ENCODE data around the gene KIFC3.
"Not testable (repeated sequence)": the region's sequence is repeated elsewhere in the genome, so short reads cannot be mapped to it uniquely, and the experiment has no call there.

Gene KIFC3

DNA sequence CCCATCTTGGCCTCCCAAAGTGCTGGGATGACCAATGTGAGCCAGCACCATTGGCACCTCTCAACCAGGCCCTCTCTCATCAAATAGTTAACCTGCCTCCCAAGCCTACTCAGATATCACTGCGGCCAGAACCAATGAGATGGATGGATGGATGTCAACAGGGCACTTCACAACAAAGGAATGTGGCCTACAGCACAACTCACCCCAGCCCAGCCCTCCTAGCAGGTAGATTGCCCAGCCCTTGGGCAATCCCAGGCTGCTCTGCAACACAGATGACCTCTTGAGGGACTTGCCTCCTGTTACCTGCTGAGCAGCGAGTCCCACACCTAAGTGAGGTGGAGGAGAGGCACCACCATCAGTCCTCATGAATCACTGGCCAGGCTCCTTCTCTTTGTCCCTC lies 22.6 kb upstream of the KIFC3 start:
- DNase-seq: no peak
- ATAC-seq: no peak

DNA sequence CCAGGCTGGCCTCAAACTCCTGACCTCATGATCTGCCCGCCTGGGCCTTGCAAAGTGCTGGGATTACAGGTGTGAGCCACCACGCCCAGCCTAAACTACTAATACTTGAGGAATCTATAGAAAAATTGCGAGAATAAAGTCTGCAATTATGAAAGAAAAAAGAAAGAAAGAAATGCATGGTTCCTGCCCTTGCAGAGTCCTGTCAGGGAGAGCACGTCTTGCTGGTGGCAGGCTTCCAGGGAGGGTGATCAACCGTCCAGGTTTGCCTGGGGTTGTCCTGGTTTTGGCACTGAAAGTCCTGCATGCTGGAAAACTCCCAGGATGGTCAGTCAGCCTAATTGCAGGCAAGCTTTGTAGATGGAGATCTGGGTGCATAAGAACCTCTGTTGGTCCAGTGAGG lies 21.5 kb upstream of the KIFC3 start:
- no peak for ATAC-seq

DNA sequence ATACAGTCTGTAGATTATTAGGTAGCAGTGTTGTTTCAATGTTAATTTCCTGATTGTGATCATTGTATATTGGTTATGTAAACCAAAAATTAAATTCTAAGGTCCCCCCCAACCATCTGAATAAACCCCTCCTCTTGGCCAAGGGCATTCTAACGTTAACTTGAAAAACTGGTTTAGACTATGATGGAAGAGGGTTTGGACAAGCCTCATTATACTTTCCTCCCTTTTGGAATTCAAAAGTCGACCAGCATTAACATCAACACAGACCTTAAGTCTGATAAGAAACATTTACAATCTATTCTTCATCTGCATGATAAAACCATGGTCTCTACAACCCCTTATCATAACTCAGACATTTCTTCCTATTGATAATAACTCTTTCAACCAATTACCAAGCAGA lies 20.6 kb upstream of the KIFC3 start:
- DNase-seq: no peak
- no peak for ATAC-seq

More for the DNA sequence above, 21.5 kb upstream of the KIFC3 start:
- no peak for DNase-seq

DNA sequence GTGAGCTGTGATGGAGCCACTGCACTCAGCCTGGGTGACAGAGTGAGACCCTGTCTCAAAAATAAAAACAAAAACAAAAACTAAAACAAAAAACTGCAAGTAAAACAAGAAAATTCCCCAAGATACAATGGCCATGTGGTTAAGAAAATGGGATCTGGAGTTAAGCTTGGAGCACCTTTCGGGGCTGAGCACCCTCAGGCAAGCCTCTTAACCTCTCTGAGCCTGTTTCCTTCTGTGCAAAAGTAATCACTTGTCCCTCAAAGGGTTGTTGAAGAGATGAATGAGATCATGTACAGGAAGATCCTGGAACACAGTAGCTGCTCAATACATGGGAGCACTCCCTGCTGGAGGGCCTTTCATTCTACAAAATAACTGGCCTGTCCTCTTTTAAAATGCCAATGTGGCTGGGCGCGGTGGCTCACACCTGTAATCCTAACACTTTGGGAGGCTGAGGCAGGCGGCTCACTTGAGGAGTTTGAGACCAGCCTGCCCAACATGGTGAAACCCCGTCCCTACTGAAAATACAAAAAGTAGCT lies 19.8 kb upstream of the KIFC3 start:
- no peak for DNase-seq
- no peak for ATAC-seq

DNA sequence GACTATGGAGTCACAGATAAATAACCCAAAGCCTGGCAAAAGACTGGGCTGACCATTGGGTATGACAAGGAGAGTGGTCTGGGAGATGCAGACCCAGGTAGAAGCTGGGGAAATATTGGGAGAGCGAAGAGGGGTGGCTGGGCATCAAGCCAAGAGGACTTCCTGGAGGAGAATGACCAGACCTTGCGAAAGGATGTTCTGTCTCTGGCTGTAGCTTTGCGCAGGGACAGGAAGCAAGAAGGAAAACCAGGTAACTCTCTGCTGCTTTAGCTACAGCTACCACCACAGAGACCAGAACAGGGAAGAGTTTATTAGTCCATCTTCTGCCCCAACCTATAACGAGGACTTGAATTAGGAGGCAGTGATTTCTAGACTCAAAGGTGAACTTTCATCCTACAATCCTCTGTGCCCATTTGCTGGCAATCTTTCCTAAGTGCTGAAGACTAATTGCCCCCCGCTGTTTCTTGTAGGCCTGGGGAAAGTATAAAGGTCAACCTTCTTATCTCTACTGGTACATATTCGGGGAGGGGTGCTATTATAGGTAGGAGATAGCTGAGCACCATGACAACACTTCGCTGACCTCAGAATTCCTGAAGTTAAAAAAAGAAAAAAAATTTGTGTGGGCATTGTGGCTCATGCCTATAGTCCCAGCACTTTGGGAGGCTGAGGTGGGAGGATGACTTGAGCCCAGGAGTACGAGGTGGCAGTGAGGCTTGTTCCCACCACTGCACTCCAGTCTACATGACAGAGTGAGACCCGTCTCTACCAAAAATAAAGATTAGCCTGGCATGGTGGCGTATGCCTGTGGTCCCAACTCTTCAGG lies 19.1 kb upstream of the KIFC3 start:
- ATAC-seq (no peak), DNase-seq (no peak)

DNA sequence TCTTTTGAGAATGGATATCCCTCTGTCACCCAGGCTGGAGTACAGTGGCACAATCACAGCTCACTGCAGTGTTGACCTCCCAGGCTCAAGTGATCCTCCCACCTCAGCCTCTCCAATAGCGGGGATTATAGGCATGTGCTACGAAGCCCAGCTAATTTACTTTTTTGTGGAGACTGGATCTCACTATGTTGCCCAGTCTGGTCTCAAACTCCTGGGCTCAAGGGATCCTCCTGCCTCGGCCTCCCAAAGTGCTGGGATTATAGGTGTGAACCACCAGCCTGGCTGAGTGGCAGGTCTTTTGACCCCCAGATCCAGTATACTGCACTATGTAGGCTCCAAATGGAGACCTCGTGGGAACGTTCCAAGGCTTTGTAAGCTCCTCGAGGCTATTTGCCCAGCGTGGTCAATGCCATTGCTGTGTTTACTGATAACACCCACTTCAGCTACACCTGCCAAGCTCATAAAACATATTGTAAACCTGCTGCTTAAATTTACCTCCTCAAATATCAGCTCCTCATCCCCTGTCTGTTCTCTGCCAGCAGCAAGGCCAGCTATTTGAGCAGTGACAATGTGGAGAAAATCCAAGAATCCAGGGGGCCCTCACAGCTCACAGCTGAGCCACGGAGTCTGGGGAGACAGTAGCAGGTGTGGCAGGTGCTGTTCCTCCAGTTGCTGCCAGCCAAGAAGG lies 16.2 kb upstream of the KIFC3 start:
- ATAC-seq (no peak), DNase-seq (no peak)

DNA sequence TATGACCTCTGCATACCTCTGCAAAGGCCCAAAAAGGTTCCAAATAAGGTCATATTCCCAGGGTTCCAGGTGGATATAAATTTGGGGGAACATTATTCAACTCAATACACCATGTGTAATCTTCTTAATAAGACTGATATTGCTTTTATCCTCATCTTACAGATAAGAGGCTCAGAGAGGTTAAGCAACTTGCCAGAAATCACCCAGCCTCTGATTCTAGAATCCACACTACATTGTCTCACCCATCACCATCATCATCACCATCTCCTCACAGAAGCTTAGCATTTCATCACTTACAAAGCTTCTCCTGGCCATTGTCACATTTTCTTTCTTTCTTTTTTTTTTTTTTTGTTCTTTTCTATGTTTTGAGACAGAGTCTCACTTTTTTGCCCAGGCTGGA lies 15.4 kb upstream of the KIFC3 start:
- ATAC-seq (no peak), DNase-seq (no peak)

DNA sequence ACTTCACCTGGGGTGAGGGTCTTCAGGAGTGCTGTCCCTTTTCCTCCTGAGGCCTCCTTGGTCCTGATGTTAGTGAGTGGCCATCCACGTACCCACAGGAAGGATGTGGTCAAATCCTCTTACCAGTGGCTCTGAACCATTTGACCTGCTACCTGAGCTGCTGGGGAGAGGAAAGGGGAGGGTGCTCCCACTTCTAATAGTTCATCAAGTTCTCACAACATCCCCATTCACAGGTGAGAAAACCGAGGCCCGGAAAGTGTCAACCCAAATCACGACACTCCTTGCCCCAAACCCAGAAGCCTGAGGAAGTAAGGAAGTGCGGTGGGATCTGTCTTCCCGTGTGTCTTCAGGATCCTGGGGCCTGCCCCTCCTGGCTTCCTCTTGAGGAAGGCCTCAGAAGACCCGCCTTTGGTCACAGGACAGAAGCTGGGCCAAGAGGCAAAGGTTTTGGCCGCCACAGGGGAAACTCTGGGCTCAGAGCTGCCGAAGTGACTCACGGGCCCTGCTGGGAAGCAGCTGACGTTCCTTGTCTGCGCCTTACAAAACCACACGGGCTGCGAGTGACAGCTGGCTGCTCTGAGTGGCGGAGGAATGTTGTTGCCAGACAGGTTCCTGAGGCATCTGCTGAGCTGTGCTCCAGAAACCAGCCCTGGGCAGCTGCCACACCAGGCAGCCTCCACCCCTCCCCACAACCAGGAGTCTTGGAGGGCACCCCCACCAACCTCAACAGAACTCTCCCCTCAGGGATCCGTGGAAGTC lies 13.9 kb upstream of the KIFC3 start:
- DNase-seq (peak; percentile 51), ATAC-seq (peak; percentile 85)

DNA sequence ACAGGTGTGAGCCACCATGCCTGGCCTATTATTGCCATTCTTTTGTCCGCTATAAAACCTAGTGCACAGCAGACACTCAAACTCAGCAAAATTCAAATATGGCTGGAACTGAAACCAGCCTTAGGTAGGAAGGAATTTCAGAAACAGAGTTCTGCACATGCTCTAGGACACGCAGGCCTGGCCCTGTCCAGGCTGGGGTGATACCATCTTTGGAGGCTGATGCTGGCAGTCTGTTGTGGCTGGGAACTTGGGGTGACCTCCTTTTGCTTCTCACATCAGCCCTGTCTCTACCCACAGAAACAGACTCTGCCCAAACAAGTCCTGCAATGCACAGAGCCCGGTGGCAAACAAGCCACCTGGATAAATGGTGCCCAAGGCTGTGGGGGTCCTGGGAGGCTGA lies 12.6 kb upstream of the KIFC3 start:
- DNase-seq (no peak), ATAC-seq (no peak)

DNA sequence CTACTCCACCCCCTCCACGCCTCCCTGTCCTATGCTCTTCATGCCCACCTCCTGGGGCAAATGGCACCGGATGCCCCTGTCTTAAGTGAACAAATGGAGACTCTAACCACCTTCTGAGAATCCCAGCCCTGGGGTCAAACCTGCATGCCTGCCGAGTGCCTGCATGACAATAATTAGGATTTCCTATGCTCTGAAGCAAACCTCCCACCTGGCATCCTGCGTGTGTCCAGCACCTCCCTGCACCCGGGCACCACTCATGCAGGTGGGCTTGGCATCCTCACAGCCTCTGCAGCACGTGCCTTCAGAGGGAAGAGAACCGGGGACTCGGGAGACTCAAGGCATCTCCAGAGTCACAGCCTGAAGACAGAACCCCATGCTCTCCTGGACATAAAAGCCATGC lies 11.2 kb upstream of the KIFC3 start:
- DNase-seq: no peak
- ATAC-seq: no peak

DNA sequence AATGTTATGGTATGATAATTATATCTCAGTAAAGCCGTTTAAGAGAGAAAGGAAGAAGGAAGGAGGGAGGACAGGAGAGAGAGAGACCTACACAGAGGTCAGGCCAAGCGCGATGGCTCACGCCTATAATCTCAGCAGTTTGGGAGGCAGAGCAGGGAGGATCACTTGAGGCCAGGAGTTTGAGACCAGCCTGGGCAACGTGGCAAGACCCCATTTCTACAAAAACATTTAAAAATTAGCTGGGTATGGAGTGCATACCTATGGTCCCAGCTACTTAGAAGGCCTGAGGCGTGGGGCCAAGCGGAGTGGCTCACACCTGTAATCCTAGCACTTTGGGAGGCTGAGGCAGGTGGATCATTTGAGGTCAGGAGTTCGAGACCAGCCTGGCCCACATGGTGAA lies 9.0 kb upstream of the KIFC3 start:
- DNase-seq, ATAC-seq: not testable (repeated sequence)

DNA sequence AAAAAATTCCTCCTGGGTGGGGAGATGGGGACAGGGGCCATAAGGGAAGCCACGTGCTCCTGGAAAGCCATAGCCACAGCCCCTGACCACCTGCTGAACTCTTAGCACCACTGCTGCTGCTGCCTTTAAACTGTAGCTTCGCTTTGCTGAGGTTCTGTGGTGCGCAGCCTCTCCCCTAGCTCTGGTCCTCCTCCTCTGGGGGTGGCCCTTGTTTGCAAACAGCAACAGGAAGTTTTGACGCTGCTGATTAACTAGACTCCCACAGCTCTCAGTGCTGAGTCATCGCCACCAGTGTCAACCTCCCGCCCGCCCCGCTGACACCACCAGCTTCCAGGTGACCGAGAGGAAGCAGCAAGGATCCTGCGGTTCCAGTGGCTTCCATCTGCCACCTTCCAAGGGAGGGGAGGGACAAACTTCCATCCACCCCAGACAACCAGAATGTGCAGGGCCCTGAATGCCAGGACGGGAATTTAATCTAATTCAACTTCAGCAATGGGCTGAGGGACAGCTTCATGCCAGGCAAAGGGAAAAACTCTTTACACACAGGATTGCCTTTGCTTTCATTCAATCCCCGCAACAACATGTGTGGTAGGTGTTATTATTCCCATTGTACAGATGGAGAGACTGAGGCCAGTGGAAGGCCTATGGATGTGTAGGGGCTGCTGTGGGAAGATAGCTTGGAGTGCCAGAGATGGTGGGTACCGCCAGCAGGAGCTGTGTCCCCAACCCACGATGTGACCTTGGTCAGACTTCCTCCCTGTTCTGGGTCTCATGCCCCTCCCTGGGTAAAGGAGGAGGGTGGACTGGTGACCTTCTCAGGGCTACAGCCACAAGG lies 8.1 kb upstream of the KIFC3 start:
- ATAC-seq (peak; percentile 91), DNase-seq (peak; percentile 77)

DNA sequence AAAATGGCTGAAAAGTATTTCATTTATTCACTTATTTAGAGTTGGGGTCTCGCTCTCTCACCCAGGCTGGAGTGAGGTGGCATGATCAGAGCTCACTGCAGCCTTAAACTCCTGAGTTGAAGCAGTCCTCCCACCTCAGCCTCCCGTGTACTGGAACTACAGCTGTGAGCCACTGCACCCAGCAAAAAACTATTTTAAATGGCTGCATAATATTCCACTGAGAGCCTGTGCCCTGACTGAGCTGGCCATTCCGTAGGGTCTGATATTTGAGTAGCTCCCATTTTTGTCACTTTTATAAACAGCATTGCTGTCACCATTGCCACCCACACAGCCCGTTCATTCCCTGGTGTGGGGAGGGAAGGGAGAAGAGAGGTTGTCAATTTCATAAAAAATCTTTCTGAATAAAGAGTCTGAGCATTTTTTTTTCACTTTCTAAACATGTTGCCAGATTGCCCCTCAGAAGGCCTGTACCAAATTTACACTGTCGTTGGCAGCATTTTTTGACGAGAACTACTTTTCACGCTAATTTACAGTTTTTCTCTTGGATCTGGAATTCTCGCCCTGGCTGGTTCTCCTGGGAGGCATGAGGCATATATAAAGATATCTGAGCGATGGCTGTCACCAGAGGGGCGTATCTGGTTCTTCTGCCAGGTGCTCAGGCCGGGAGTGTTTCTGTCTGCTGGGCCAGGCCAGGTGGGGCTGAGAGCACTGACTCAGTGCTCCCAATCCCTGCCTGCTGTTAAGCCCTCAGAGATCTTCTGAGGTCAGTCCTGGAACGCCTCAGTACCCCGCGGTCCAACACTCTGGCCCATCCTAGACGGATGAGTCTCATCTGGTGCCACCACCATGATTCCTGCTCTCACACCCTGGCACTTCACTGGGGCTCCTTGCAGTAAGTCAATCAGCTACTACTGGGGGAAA lies 7.2 kb upstream of the KIFC3 start:
- DNase-seq (no peak), ATAC-seq (no peak)

DNA sequence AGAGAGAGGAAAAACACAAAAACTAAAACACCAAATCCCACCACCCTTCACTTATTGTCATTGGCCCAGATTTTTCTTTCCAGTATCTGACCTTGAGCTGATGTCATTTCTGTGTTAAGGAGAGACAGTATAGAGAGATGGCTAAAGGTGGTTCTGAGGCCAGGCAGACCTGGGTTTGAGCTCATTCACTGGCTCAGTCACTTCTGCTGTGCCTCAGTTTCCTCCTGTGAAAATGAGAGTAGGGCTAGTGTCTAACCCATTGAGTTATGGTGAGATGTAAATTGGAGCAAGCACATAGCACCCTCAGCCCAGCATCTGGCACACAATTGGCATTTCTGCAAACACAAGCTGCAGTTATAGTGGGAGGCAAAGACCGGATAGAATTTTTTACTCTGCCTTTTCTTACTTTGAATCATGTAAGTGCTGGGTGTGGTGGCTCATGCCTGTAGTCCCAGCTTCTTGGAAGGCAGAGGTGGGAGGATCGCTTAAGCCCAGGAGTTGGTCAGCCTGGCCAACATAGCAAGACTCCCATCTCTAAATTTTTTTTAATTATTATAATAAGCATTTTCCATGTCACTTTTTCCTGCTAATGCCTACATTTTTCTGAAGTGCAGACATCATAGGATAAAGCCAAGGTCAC lies 6.4 kb upstream of the KIFC3 start:
- ATAC-seq (no peak), DNase-seq (no peak)

DNA sequence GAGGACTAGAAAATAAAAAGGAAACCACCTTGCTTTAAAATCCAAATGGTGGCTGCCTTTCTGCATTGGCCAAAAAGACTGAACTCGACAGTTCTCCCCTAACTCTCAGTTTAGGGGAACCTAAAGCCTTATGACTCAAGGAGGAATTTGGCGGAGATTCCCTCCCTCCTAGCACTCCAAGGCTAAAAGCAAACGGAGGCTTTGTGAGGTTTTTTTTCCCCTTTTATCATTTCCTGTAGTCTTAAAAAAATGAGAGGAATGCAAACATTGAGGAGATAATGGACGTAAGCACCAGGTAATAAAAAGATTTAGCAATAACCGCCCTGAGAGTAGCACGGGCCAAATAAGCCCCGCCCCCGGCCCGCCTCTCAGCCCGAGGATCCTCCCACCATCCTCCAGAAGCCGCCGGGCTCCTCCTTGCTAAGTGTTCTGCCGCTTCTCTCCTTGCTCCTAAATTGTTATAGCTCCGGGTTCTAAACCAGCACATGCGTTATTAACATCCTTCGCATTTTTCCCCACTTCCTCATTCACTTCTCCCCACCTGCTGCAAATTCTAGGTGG lies 5.8 kb upstream of the KIFC3 start:
- ATAC-seq (peak; percentile 55), DNase-seq (peak; percentile 66)

DNA sequence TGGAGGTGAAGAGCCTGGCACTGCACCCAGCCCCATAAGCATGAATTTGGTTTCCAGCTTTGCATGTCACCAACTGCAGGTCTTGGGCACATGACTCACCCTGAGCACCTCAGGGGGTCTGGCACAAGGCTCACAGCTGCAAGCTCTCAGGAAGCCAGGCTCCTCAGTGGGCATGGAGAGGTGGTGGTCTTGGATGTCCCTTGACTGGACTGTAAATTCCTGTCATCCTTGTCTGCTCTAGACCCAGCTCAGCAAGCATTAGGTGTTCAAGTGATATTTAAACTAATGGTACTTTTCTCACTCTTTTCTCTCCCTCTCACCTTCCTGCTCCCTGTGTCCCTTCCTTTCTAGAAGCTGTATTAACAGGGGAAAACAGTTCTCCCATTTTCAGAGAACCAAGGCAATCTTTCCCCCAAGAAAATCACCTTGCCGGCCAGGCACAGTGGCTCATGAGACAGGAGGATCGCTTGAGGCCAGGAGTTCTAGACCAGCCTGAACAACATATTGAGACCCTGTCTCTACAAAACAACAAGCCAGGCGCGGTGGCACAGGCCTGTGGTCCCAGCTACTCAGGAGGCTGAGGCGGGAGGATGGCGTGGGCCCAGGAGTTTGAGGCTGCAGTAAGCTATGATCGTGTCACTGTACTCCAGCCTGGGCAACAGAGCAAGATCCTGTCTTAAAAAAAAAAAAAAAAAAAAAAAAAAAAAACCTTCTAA lies 5.1 kb upstream of the KIFC3 start:
- ATAC-seq (no peak), DNase-seq (no peak)

DNA sequence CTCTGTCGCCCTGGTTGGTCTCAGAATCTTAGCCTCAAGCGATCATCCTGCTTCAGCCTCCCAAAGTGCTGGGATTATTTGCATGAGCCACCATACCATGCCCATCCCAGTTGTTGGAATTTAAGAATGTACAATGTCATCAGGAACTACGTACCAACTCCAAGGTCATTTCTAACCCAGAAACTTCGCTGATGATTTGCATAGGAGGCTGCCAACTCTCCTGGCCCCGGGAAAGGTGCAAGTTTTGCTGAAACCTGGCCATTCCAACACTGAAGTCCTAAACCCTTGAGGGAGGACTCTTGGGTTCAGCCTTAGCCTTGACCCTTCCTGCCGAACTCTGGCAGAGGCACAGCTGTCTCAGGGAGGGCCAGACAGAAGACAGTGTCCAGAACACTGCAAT lies 2.9 kb upstream of the KIFC3 start:
- ATAC-seq (no peak), DNase-seq (no peak)

DNA sequence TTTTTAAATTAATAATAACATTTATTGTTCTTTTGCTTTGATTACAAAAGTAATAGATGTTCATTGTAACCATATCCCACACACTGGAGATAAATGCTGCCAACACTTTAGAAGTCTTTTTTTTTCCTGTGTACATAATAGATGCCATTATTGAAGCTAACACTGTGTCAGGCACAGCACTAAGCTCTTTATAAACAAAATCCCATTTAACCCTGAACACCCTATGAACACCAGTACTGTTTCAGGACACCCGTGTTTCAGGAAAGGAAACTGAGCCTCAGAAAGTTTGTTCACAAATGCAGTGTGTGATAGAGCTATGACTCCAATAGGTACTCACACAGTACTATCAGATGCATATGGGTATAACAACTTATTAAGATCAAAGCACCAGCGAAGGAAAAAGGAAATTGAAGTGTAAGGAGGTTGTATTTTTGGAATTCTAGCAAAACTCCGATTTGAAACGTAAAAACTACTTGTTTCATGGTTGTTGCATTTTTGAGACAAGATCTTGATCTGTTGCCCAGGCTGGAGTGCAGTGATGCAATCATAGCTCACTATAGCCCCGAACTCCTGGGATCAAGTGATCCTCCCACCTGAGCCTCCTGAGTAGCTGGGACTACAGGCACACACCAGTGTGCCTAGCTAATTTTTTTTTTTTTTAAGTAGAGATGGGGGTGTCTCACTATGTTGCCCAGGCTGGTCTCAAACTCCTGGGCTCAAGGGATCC lies 2.0 kb upstream of the KIFC3 start:
- DNase-seq (no peak), ATAC-seq (no peak)
